AG04449 (cell line): ENCODE measurements around the gene GRM1.

Source experiments
- CTCF ChIA-PET: fragments of 350-600 bp; formaldehyde crosslinking; extraction: SDS; loops from one replicate; lab custom pipeline; 2021; ENCODE audit warnings: antibody characterized with exemption; lab: Yijun Ruan, JAX
- POLR2A ChIA-PET: fragments of 400-600, 350-600 bp; formaldehyde crosslinking; extraction: SDS; loops from one replicate; lab custom pipeline; 2020; ENCODE audit warnings: antibody characterized with exemption, inconsistent platforms; lab: Yijun Ruan, JAX
- DNase-seq: peaks from one replicate; pipeline ENCODE4 v3.0.0-alpha.2; 2010; ENCODE audit warnings: low read depth, low spot score
- H3K4me3 ChIP-seq: 2 replicates; pipeline ENCODE4 v1.5.1; 2011; ENCODE audit warnings: low read depth, mild to moderate bottlenecking, control low read depth, low read length
- CTCF ChIP-seq: IDR thresholded peaks from one replicate; pipeline ENCODE4 v1.5.1; 2011; ENCODE audit warnings: mild to moderate bottlenecking, moderate library complexity, low read length, control low read depth, inconsistent platforms; ENCODE audit not compliant: insufficient read depth; ENCODE audit errors: missing control alignments

GRM1 gene

GRCh38 chr6:146161664-146162063 lies 132.8 kb downstream of the GRM1 start:
- ChIA-PET CTCF (no interaction called here), POLR2A (no interaction called here)
- TF ChIP-seq CTCF = no peak
- no peak overlapping the region for H3K4me3 ChIP-seq
- no peak for DNase-seq

- POLR2A ChIA-PET = no interaction called here
- TF ChIP-seq CTCF = no peak
- DNase-seq = no peak
- CTCF ChIA-PET = no interaction called here
- H3K4me3 ChIP-seq = no peak overlapping the region
Observed at GRCh38 chr6:146169872-146170271, 141.0 kb downstream of the GRM1 start.

- no peak for TF ChIP-seq CTCF
- CTCF ChIA-PET = no interaction called here
- H3K4me3 ChIP-seq = no peak overlapping the region
- POLR2A ChIA-PET = no interaction called here
- DNase-seq = no peak
Observed at GRCh38 chr6:146177785-146178184, 148.9 kb downstream of the GRM1 start.

GRCh38 chr6:146183831-146184230 lies 155.0 kb downstream of the GRM1 start:
- TF ChIP-seq CTCF = no peak
- DNase-seq = no peak
- ChIA-PET CTCF (no interaction called here), POLR2A (no interaction called here)
- H3K4me3 ChIP-seq = no peak overlapping the region

- TF ChIP-seq CTCF = no peak
- ChIA-PET CTCF (no interaction called here), POLR2A (no interaction called here)
- DNase-seq = no peak
- no peak overlapping the region for H3K4me3 ChIP-seq
Observed at GRCh38 chr6:146184701-146185100, 155.8 kb downstream of the GRM1 start.

- POLR2A ChIA-PET = no interaction called here
- TF ChIP-seq CTCF = no peak
Observed at GRCh38 chr6:146189131-146189530, 160.3 kb downstream of the GRM1 start.

More at GRCh38 chr6:146189131-146189530, 160.3 kb downstream of the GRM1 start:
- no peak for DNase-seq
- CTCF ChIA-PET = no interaction called here
- H3K4me3 ChIP-seq = no peak overlapping the region
